ENCODE data around the gene NEU4.
"Not testable (repeated sequence)": the region's sequence is repeated elsewhere in the genome, so short reads cannot be mapped to it uniquely, and the experiment has no call there.

Gene NEU4

DNA sequence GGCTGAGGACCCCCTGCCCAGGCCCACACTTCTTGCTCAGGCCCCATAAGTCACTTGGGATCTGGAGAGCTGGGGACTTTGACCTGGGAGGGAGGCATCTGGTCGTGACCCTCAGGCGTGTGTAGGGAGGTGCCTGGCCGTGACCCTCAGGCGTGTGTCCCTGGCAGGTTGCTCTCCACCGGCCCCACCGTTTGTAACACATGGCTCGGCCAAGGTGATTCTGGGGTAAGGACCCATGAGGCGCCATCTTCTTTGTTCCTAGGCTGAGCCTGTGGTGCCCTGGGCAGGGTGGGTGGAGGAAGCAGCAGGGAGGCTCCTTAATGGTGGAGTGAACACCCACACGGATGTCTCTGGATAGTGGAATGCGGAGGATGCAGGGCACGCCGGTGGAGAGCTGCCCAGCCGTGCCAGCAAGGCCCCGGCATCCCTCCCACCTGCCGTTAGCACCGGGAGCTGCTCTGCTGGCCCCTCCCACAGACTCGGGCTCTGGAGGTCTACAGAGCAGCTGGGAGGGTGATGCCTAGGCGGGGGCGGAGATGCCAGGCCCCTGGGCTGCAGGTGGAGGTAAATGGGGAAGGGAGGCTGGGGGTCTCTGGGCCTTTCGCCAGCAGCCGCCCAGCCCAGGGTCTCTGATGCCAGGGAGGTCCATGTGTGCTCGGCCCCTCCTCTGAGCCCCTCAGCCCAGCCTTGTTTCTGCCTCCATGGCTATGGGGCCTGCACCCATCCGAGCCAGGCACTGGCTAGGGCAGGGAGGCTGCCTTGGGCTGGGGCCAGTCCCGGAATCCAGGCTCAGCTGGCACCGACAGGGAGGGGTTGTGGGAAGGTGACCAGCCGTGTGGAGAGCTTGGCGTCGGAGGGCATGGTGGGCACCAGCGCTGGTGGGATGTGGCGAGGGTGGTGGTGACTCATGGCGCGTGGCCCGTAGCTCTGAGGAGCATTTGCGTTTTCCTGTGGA, 33.5 kb upstream of the NEU4 start:
- DNase-seq = no peak

DNA sequence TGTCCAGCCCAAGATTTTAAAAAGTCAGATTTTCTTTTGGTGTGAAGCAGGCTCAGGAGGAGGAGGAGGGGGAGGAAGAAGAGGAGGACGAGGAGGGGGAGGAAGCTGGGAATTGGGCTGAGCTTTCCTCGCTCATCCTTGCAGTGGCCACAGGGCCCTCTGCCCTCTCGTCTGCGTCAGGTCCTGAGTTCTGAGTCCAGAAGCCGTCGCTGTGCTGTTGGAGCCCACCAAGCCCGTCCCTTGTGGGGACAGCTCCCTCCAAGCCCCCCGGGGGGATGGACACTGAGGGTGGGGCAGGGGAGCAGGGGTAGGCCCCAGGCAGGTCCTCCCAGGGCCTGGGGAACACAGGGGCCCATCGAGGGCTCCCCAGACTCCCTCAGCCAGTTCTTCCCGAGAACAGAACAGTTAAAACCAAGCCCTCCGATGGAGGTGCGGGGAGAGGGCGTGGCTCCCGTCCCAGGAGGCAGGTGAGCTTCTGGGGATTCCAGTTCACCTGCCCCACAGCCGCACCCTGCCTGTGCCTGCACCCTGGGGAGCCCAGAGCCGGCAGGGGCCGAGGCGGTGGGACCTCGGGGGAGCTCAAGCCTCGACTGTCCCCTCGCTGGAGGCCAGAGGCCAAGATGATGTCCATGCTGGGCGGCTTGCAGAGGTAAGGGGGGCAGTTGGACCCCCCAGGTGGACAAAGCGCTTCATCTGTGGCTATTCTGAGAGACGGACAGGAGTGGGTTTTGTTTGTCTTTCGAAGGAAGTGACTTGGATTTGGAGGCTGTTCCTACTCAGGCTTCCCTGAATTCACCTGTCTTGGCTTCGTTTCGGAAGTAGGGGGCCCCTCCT, 32.4 kb upstream of the NEU4 start, which contains the start of gene GAL3ST2:
Gene GAL3ST2, plus strand, starts transcription at position 487 of the 834 bp plus-strand sequence. Its CDS starts 134 bp downstream, at position 621.
- DNase-seq = no peak

DNA sequence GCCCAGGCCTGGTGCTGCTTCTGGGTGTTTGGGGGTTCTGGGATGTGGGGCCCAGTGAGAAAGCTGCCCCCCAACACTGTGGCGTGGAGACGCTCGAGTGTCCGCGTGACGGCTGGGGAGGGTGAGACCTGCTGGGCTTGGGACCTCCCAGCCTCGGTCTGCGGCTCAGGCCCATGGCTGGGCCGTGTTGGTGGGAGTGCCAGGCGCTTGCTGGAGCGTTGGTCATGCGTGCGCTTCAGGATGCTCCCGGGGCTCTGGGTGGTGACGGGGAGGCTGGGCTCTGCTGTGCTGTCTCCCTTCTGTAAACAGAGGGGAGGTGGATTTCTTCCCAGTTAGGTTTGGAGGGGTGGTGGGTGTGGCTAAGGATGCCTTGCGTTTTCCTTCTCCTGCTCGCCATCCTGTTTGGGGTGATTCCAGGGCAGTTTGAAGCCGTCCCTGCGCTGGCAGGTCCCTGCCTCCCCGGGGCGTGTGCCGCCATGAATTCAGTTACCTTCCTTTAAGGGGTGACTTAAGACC, 31.8 kb upstream of the NEU4 start:
- DNase-seq = no peak

GRCh38 chr2:241777686-241778627, 31.0 kb upstream of the NEU4 start:
- no peak for DNase-seq

GRCh38 chr2:241780939-241781569, 27.9 kb upstream of the NEU4 start:
- DNase-seq = no peak

DNA sequence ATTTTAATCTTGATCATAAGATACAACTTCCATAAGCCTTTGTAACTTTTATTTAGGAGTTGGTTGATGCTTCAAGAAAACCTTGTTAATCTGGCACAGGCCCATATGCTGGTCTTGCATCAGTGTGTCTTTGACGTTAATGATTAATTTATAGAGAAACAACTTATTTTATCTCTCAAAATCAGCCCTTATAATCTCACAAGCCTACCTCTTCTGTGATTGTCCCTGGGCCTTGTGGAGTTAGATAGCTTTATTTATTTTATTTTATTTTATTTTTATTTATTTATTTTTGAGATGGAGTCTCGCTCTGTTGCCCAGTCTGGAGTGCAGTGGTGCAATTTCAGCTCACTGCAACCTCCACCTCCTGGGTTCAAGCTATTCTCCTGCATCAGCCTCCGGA, 26.9 kb upstream of the NEU4 start:
- not testable (repeated sequence) for DNase-seq

GRCh38 chr2:241788135-241788534, 20.9 kb upstream of the NEU4 start:
- no peak for DNase-seq

DNA sequence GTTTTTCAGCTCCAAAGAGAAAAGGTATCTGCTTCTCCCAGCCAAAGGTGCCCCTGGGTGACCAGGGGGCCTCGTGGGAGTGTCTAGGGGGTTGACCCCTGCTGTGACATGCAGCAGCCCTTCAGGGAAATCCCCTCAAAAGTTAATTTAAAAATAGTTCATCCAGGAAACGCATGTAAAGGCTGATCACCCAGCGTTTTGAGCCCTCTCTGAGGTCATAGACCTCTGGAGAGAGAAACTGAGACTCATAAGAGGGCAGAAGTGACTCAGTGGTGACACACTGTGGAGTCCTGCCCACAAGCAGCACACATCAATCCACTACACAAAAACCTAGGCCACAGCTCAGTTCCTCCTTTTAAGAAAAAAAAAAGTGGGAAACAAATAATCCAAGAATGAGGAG, 20.4 kb upstream of the NEU4 start:
- no peak for DNase-seq

GRCh38 chr2:241791385-241791784, 17.6 kb upstream of the NEU4 start:
- not testable (repeated sequence) for DNase-seq

DNA sequence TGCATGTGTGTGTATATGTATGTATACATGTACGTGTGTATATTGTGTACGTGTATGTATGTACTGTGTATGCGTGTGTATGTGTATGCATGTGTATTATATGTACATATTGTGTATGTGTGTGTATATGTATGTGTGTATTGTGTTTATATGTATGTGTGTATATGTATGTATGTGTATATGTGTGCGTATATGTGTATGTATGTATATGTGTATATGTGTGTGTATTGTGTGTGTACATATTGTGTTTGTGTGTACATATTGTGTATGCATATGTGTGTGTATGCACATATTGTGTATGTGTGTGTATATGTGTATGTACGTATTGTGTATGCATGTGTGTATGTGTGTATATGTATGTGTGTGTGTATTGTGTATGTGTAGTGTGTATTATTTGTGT, 15.6 kb upstream of the NEU4 start:
- DNase-seq = no peak

- no peak for DNase-seq
These were observed 14.7 kb upstream of the NEU4 start for GRCh38 chr2:241794250-241794823.

DNA sequence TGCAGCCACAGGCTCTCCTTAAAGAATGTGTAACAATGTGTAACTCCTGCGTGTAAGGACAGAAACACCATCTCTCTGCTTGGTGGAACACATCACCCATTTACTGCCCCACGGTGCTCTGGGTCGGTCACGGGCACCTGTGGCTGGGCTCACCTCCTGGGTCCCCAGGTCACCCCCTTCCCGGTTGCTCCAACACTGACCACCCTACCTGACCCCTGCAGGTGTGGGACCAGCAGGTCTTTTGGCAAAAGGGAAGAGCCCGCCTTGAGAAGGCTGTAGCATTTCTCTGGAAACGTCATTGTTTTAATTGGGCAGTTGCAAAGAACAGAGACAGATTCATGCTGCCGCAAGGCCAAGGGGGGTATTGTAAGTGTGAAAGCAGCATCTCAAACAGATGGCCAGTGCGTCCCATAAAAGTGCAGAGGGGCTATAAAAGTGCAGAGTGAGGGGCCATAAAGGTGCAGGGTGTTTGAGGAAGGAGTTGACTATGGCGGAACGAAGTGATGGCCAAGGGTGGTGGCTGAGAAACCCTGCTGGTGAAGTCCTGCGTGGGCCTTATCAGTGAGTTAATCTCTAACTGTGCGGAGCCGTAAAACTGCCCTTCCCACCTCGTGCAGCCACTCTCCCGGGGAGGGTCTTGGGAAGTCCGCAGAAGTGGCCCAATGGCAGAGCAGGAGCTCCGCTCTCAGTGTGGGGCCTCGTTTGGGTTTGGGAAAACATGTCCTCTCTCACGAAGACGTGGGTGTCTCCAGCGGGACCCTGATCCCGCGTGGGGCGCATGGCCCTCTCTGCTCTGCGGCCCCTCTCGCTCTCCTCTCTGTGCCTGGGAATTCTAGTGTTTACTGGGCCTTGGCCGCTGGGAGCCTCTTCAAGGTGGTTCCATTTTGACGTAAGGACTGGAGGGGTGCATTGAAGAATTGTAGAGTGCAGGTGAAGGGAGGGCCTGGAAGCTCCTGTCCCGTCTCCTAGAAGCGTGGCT, 13.7 kb upstream of the NEU4 start:
- no peak for DNase-seq

DNA sequence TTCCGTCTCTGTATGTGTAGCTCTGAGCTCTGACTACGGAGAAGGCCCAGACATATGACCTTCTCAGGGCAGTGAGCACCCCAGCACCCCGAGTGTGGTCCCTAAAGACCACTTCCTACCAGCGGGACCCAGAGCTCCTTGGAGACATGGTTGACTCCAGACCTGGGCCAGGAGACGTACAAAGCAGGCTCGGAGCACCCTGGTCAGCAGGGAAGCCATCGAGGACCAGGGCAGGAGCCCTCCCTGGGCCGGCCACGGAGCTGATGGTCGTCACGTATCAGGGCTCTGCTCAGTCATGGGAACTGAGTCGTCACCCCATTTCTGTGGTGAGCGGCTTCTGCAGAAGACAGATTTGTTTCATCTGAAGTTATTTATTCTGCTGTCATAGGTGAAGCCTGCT, 12.8 kb upstream of the NEU4 start:
- DNase-seq = no peak

DNA sequence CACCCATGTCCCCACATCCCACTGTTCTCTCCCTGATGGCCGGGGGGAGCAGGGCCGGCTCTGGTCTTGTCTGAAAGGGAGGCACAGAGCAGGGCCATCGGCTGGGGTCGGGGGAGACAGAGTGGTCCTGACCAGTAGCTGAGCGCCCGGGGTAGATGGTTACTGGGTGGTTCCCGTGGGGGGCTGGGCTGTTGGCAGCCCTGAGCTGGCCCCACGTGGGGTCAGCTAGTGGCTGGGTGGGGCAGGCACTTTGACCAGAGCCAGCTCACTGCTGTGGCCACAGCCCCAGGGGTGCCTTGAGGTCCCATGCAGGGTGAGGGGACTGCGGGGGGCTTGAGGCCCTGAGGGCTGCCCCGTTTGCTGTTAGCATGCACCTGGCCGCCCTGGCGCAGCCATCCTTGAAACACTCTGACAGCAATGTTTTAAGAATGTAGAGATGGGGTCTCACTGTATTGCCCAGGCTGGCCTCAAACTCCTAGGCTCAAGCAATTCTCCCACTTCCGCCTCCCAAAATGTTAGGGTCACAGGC, 12.3 kb upstream of the NEU4 start:
- DNase-seq = no peak

- no peak for DNase-seq
These were observed 11.4 kb upstream of the NEU4 start for GRCh38 chr2:241797441-241798080.

GRCh38 chr2:241798081-241798630, 10.8 kb upstream of the NEU4 start:
- no peak for DNase-seq

GRCh38 chr2:241798631-241799521, 10.1 kb upstream of the NEU4 start:
- DNase-seq = no peak
